Measurements from ENCODE around the gene NRP1.
"Not testable (repeated sequence)": the region's sequence is repeated elsewhere in the genome, so short reads cannot be mapped to it uniquely, and the experiment has no call there.

NRP1 gene

GRCh38 chr10:33240931-33241330, 93.5 kb downstream of the NRP1 start:
- in situ Hi-C loops (cut with HindIII; ENCODE audit: low sequenced_read_pairs) = no loop called here

GRCh38 chr10:33240258-33240657, 94.2 kb downstream of the NRP1 start:
- in situ Hi-C loops (cut with HindIII; ENCODE audit: low sequenced_read_pairs) = no loop called here

GRCh38 chr10:33239257-33239656, 95.2 kb downstream of the NRP1 start:
- in situ Hi-C loops (cut with HindIII; ENCODE audit: low sequenced_read_pairs) = no loop called here

GRCh38 chr10:33238643-33239042, 95.8 kb downstream of the NRP1 start:
- in situ Hi-C loops (cut with HindIII; ENCODE audit: low sequenced_read_pairs) = no loop called here

- in situ Hi-C loops (cut with HindIII; ENCODE audit: low sequenced_read_pairs) = no loop called here
Measured at GRCh38 chr10:33237736-33238624, 96.5 kb downstream of the NRP1 start.

GRCh38 chr10:33236916-33237315, 97.6 kb downstream of the NRP1 start:
- in situ Hi-C loops (cut with HindIII; ENCODE audit: low sequenced_read_pairs) = no loop called here

GRCh38 chr10:33235951-33236350, 98.5 kb downstream of the NRP1 start:
- in situ Hi-C loops (cut with HindIII; ENCODE audit: low sequenced_read_pairs) = no loop called here

- in situ Hi-C loops (cut with HindIII; ENCODE audit: low sequenced_read_pairs) = no loop called here
Measured at GRCh38 chr10:33235251-33235884, 99.1 kb downstream of the NRP1 start.

GRCh38 chr10:33234831-33235237, 99.6 kb downstream of the NRP1 start:
- in situ Hi-C loops (cut with HindIII; ENCODE audit: low sequenced_read_pairs) = no loop called here

GRCh38 chr10:33233635-33234034, 100.8 kb downstream of the NRP1 start:
- in situ Hi-C loops (cut with HindIII; ENCODE audit: low sequenced_read_pairs) = no loop called here

GRCh38 chr10:33233221-33233620, 101.2 kb downstream of the NRP1 start:
- in situ Hi-C loops (cut with HindIII; ENCODE audit: low sequenced_read_pairs) = no loop called here

GRCh38 chr10:33231621-33232350, 102.7 kb downstream of the NRP1 start:
- in situ Hi-C loops (cut with HindIII; ENCODE audit: low sequenced_read_pairs) = no loop called here

GRCh38 chr10:33229949-33230267, 104.6 kb downstream of the NRP1 start:
- in situ Hi-C loops (cut with HindIII; ENCODE audit: low sequenced_read_pairs) = no loop called here

- in situ Hi-C loops (cut with HindIII; ENCODE audit: low sequenced_read_pairs) = no loop called here
Measured at GRCh38 chr10:33229252-33229948, 105.1 kb downstream of the NRP1 start.

- in situ Hi-C loops (cut with HindIII; ENCODE audit: low sequenced_read_pairs) = no loop called here
Measured at GRCh38 chr10:33228426-33228825, 106.0 kb downstream of the NRP1 start.

GRCh38 chr10:33227489-33227888, 107.0 kb downstream of the NRP1 start:
- in situ Hi-C loops (cut with HindIII; ENCODE audit: low sequenced_read_pairs) = no loop called here

GRCh38 chr10:33224251-33224965, 110.1 kb downstream of the NRP1 start:
- in situ Hi-C loops (cut with HindIII; ENCODE audit: low sequenced_read_pairs) = no loop called here

GRCh38 chr10:33223326-33224000, 111.0 kb downstream of the NRP1 start:
- in situ Hi-C loops (cut with HindIII; ENCODE audit: low sequenced_read_pairs) = no loop called here

GRCh38 chr10:33222304-33222703, 112.2 kb downstream of the NRP1 start:
- in situ Hi-C loops (cut with HindIII; ENCODE audit: low sequenced_read_pairs) = not testable (repeated sequence)

GRCh38 chr10:33217854-33218253, 116.6 kb downstream of the NRP1 start:
- in situ Hi-C loops (cut with HindIII; ENCODE audit: low sequenced_read_pairs) = no loop called here
